A549 treated with dexamethasone at 1 μM for 4 hours (cell line): ENCODE results near the gene BTG4. TPM values are rescaled to one million over a fixed set of nuclear protein-coding genes. Genes with fewer than 3 reads are reported as not detected.

Experiments used
- total RNA-seq: library from RNA; stranded (reverse); fragments of 200-300 nt; extraction: Qiagen RNA extraction; gene quantifications from 5 replicates; pipeline ENCODE4 v1.2.3, GENCODE V29; 2022

BTG4 gene
- 0.13 to 0.18 TPM (median 0.17 TPM) in 3 of 5 replicates, not detected in the others for total RNA-seq

GRCh38 chr11:111512296-111513239 is at the start of gene BTG4:
Gene BTG4, minus strand, starts transcription at chr11:111512386. Its CDS starts 13,610 bp downstream, at chr11:111498776.

GRCh38 chr11:111540114-111540936 is 28.1 kb upstream of the BTG4 start, which contains the start of gene LAYN:
Gene LAYN, plus strand, starts transcription at chr11:111540720. Its CDS starts 124 bp downstream, at chr11:111540844.

GRCh38 chr11:111514216-111515031 is 2.2 kb upstream of the BTG4 start, which contains the start of gene HOATZ:
Gene HOATZ, plus strand, starts transcription at chr11:111514778. Its CDS starts 7 bp downstream, at chr11:111514785.

Other genes with a start within 250 kb of the BTG4 start
- gene POU2AF3, start 213.8 kb downstream of the BTG4 start, total RNA-seq: 0.85 to 1.7 TPM (median 1.4 TPM) in 5 replicates
- 0.04 to 0.31 TPM in 2 of 5 replicates, not detected in the others for gene POU2AF1, start 133.1 kb downstream of the BTG4 start, total RNA-seq
- gene HOATZ, start 2.4 kb upstream of the BTG4 start, total RNA-seq: not detected in 5 replicates
- 3.5 to 4.6 TPM (median 3.6 TPM) in 5 replicates for gene LAYN, start 28.3 kb upstream of the BTG4 start, total RNA-seq
- 7.5 to 10.1 TPM (median 8.6 TPM) in 5 replicates for gene SIK2, start 90.1 kb upstream of the BTG4 start, total RNA-seq